ENCODE measurements around the gene MRPL27.

DNA sequence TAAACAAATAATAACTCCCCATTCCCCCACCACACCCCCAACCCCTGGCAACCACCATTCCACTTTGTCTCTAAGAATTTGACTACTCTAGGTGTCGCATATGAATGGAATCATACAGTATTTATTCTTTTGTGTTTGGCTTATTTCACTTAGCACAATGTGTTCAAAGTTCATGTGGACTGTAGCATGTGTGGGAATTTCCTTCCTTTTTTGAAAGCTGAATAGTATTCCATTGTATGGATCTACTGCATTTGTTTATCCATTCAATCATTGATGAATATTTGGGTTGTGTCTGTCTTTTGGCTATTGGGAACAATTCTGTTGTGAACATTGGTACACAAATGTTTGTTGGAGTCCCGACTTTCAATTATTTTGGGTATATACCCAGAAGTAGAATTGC, 49.8 kb upstream of the MRPL27 start:
- TF ChIP-seq, protein P1, sequence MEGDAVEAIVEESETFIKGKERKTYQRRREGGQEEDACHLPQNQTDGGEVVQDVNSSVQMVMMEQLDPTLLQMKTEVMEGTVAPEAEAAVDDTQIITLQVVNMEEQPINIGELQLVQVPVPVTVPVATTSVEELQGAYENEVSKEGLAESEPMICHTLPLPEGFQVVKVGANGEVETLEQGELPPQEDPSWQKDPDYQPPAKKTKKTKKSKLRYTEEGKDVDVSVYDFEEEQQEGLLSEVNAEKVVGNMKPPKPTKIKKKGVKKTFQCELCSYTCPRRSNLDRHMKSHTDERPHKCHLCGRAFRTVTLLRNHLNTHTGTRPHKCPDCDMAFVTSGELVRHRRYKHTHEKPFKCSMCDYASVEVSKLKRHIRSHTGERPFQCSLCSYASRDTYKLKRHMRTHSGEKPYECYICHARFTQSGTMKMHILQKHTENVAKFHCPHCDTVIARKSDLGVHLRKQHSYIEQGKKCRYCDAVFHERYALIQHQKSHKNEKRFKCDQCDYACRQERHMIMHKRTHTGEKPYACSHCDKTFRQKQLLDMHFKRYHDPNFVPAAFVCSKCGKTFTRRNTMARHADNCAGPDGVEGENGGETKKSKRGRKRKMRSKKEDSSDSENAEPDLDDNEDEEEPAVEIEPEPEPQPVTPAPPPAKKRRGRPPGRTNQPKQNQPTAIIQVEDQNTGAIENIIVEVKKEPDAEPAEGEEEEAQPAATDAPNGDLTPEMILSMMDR (IDR thresholded peaks at IDR 0.05; ENCODE audit: insufficient read depth, low read length), result no peak
- TF ChIP-seq POLR2AphosphoS5 (IDR thresholded peaks at IDR 0.05; ENCODE audit: low read depth) (no peak), GABPA (IDR thresholded peaks at IDR 0.05; ENCODE audit: low read depth) (no peak)
- TF ChIP-seq, protein P2, sequence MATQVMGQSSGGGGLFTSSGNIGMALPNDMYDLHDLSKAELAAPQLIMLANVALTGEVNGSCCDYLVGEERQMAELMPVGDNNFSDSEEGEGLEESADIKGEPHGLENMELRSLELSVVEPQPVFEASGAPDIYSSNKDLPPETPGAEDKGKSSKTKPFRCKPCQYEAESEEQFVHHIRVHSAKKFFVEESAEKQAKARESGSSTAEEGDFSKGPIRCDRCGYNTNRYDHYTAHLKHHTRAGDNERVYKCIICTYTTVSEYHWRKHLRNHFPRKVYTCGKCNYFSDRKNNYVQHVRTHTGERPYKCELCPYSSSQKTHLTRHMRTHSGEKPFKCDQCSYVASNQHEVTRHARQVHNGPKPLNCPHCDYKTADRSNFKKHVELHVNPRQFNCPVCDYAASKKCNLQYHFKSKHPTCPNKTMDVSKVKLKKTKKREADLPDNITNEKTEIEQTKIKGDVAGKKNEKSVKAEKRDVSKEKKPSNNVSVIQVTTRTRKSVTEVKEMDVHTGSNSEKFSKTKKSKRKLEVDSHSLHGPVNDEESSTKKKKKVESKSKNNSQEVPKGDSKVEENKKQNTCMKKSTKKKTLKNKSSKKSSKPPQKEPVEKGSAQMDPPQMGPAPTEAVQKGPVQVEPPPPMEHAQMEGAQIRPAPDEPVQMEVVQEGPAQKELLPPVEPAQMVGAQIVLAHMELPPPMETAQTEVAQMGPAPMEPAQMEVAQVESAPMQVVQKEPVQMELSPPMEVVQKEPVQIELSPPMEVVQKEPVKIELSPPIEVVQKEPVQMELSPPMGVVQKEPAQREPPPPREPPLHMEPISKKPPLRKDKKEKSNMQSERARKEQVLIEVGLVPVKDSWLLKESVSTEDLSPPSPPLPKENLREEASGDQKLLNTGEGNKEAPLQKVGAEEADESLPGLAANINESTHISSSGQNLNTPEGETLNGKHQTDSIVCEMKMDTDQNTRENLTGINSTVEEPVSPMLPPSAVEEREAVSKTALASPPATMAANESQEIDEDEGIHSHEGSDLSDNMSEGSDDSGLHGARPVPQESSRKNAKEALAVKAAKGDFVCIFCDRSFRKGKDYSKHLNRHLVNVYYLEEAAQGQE (IDR thresholded peaks at IDR 0.05; ENCODE audit: insufficient replicate concordance, low read depth), result no peak
